Measurements from ENCODE around the gene TMEM131L.

Gene TMEM131L

GRCh38 chr4:153684182-153684970 is 218.2 kb downstream of the TMEM131L start, which contains the start of gene TLR2:
Gene TLR2 (plus strand): TSS chr4:153684280. CDS start chr4:153702908, 18,628 bp downstream.
- TF ChIP-seq ZFX (IDR thresholded peaks at IDR 0.05; ENCODE audit: borderline replicate concordance) (no peak), CTCF (IDR thresholded peaks at IDR 0.05) (peak; percentile 21; the same call in 1 of the 2 replicates)
- no peak within 1 kb of the TSS for H3K27ac ChIP-seq

GRCh38 chr4:153684971-153685371 is 218.8 kb downstream of the TMEM131L start:
- TF ChIP-seq CTCF (IDR thresholded peaks at IDR 0.05), result no peak
- no peak for TF ChIP-seq ZFX (IDR thresholded peaks at IDR 0.05; ENCODE audit: borderline replicate concordance)
- no peak overlapping the region for H3K27ac ChIP-seq
